Loucy (cell line): Measurements from ENCODE around the gene GOLGA6C.

ENCODE experiments used
- H2AFZ ChIP-seq: fragments of 200-600 bp; sonication (generic); 2 replicates; pipeline ENCODE4 v1.6.0; 2016; ENCODE audit warnings: antibody characterized with exemption, mild to moderate bottlenecking, low read length, moderate library complexity
- H3F3A ChIP-seq: fragments of 200-600 bp; 2 replicates; pipeline ENCODE4 v1.6.0; 2016; ENCODE audit warnings: antibody characterized with exemption, low read depth, mild to moderate bottlenecking
- H3K27me3 ChIP-seq: fragments of 200-600 bp; sonication (generic); 2 replicates; pipeline ENCODE4 v1.6.1; 2014; ENCODE audit warnings: low read length, mild to moderate bottlenecking; ENCODE audit not compliant: insufficient read depth, poor library complexity, severe bottlenecking
- H3K36me3 ChIP-seq: fragments of 200-600 bp; sonication (generic); 2 replicates; pipeline ENCODE4 v1.6.1; 2016; ENCODE audit warnings: low read length; ENCODE audit not compliant: insufficient read depth
- H3K4me1 ChIP-seq: fragments of 200-600 bp; sonication (generic); 2 replicates; pipeline ENCODE4 v1.5.1; 2014; ENCODE audit warnings: low read length, mild to moderate bottlenecking; ENCODE audit not compliant: insufficient read depth, poor library complexity, severe bottlenecking
- H3K4me2 ChIP-seq: fragments of 200-600 bp; sonication (generic); 2 replicates; pipeline ENCODE4 v1.6.0; 2014; ENCODE audit warnings: antibody characterized with exemption, low read length, low read depth, mild to moderate bottlenecking; ENCODE audit not compliant: poor library complexity, severe bottlenecking
- H3K4me3 ChIP-seq: fragments of 200-600 bp; sonication (generic); 2 replicates; pipeline ENCODE4 v1.5.1; 2014; ENCODE audit warnings: low read length, mild to moderate bottlenecking, mixed read lengths; ENCODE audit not compliant: poor library complexity, severe bottlenecking
- H3K79me2 ChIP-seq: fragments of 200-600 bp; sonication (generic); 2 replicates; pipeline ENCODE4 v1.6.1; 2014; ENCODE audit warnings: low read length; ENCODE audit not compliant: insufficient read depth
- H3K9ac ChIP-seq: fragments of 200-600 bp; sonication (generic); 2 replicates; pipeline ENCODE4 v1.6.0; 2014; ENCODE audit warnings: mild to moderate bottlenecking, low read depth, low read length, moderate library complexity; ENCODE audit not compliant: poor library complexity, severe bottlenecking
- H3K9me2 ChIP-seq: fragments of 200-600 bp; sonication (generic); replicated peaks from 2 replicates; pipeline ENCODE4 v1.6.1; 2016; ENCODE audit warnings: low read depth, low read length, mixed read lengths
- H3K9me3 ChIP-seq: fragments of 200-600 bp; sonication (generic); 2 replicates; pipeline ENCODE4 v1.6.1; 2014; ENCODE audit warnings: mild to moderate bottlenecking, antibody characterized with exemption, low read length, low read depth; ENCODE audit not compliant: insufficient read depth
- H4K20me1 ChIP-seq: fragments of 200-600 bp; sonication (generic); 2 replicates; pipeline ENCODE4 v1.6.0; 2014; ENCODE audit warnings: antibody characterized with exemption, low read length, mild to moderate bottlenecking; ENCODE audit not compliant: insufficient read depth, poor library complexity, severe bottlenecking
- CTCF ChIP-seq: fragments of 200-600 bp; sonication (generic); conservative IDR thresholded peaks from 2 replicates; pipeline ENCODE4 v1.5.1; 2014; ENCODE audit warnings: mild to moderate bottlenecking, antibody characterized with exemption, low read length
- EZH2phosphoT487 ChIP-seq: fragments of 200-600 bp; IDR thresholded peaks from 2 replicates; pipeline ENCODE4 v1.6.1; 2018; ENCODE audit warnings: antibody characterized with exemption, mild to moderate bottlenecking, moderate library complexity, borderline replicate concordance

Gene GOLGA6C

GRCh38 chr15:75210811-75211230 lies 47.3 kb upstream of the GOLGA6C start:
- no peaks in the 10 kb centered on the region for H3K9me2 ChIP-seq
- H4K20me1 ChIP-seq: peaks cover 98% of the 10 kb centered on the region
- peaks cover 84% of the 10 kb centered on the region for H3K36me3 ChIP-seq
- H3K79me2 ChIP-seq: peaks cover 86% of the 10 kb centered on the region
- H3K9ac ChIP-seq: peak overlapping the region; percentile 30
- H2AFZ ChIP-seq: no peak overlapping the region
- H3K9me3 ChIP-seq: no peaks in the 10 kb centered on the region
- peak overlapping the region; percentile 79 for H3K4me2 ChIP-seq
- peak overlapping the region; percentile 66 for H3K4me3 ChIP-seq
- no peaks in the 10 kb centered on the region for H3F3A ChIP-seq
- no peaks in the 10 kb centered on the region for H3K27me3 ChIP-seq
- H3K4me1 ChIP-seq: peaks cover 44% of the 10 kb centered on the region
- TF ChIP-seq CTCF (no peak), EZH2phosphoT487 (no peak)

- Histone ChIP-seq H4K20me1 (peaks cover 92% of the 10 kb centered on the region), H3K27me3 (no peaks in the 10 kb centered on the region), H3K4me3 (peak overlapping the region; percentile 66), H3K36me3 (peaks cover 76% of the 10 kb centered on the region), H3K4me1 (peaks cover 43% of the 10 kb centered on the region), H2AFZ (no peak overlapping the region), H3F3A (no peaks in the 10 kb centered on the region), H3K9me3 (no peaks in the 10 kb centered on the region), H3K79me2 (peaks cover 78% of the 10 kb centered on the region), H3K4me2 (peak overlapping the region; percentile 79), H3K9me2 (no peaks in the 10 kb centered on the region), H3K9ac (no peak overlapping the region)
- no peak for TF ChIP-seq CTCF
- TF ChIP-seq EZH2phosphoT487: no peak
Measured at GRCh38 chr15:75211436-75212199, 46.5 kb upstream of the GOLGA6C start.

GRCh38 chr15:75212200-75212858 lies 45.8 kb upstream of the GOLGA6C start:
- H3K79me2 ChIP-seq: peaks cover 71% of the 10 kb centered on the region
- H3K36me3 ChIP-seq: peaks cover 71% of the 10 kb centered on the region
- no peak overlapping the region for H3K9ac ChIP-seq
- H3K27me3 ChIP-seq: no peaks in the 10 kb centered on the region
- H2AFZ ChIP-seq: no peak overlapping the region
- no peaks in the 10 kb centered on the region for H3F3A ChIP-seq
- TF ChIP-seq EZH2phosphoT487: no peak
- no peak for TF ChIP-seq CTCF
- peaks cover 43% of the 10 kb centered on the region for H3K4me1 ChIP-seq
- no peak overlapping the region for H3K4me2 ChIP-seq
- no peaks in the 10 kb centered on the region for H3K9me3 ChIP-seq
- H3K9me2 ChIP-seq: no peaks in the 10 kb centered on the region
- H3K4me3 ChIP-seq: no peak overlapping the region
- H4K20me1 ChIP-seq: peaks cover 85% of the 10 kb centered on the region
